ENCODE data around the gene WDR6.

Gene WDR6

DNA sequence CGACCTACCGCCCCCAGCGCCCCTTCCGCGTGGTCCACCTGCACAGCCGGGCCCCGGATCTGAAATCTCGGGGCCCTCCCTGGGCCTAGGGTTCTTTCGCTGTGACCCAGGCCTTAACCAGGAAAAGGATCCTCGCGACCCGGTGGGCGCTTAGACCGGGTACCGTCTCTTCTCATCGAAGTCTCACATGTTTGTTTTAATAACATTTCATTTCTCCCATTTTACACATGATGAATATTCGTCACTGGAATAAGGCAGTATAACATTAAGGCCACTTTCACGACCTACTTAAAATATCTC, 11.5 kb downstream of the WDR6 start:
- Histone ChIP-seq H3K27ac (ENCODE audit: low read length) (peak overlapping the region; percentile 64), H3K4me2 (ENCODE audit: insufficient read depth, low read length) (peak overlapping the region; percentile 95), H3K36me3 (ENCODE audit: insufficient read depth, low read length) (peaks cover 48% of the 10 kb centered on the region), H3K27me3 (ENCODE audit: insufficient read depth, low read length, poor library complexity) (no peaks in the 10 kb centered on the region), H3K9ac (ENCODE audit: low read depth, low read length) (peak overlapping the region; percentile 64), H3K4me3 (ENCODE audit: low read depth in 1 of 2, low read length in 2 of 2) (peak overlapping the region; percentile 56 to 94; a peak in 3 of 4 replicates), H3K9me3 (ENCODE audit: insufficient read depth, low read length, severe bottlenecking) (no peaks in the 10 kb centered on the region), H2AFZ (ENCODE audit: low read depth, low read length) (peak overlapping the region; percentile 73), H4K20me1 (ENCODE audit: insufficient read depth, low read length) (peaks cover 43% of the 10 kb centered on the region), H3K4me1 (ENCODE audit: insufficient read depth, low read length) (peaks cover 50% of the 10 kb centered on the region), H3K79me2 (ENCODE audit: insufficient read depth, low read length) (peaks cover 41% of the 10 kb centered on the region)
- DNase-seq (no peak), ATAC-seq (ENCODE audit: insufficient read depth, low read depth) (no peak)
- no peak for TF ChIP-seq EZH2 (IDR thresholded peaks at IDR 0.05; ENCODE audit: borderline replicate concordance, low read depth, low read length, severe bottlenecking)
- TF ChIP-seq, protein P1, sequence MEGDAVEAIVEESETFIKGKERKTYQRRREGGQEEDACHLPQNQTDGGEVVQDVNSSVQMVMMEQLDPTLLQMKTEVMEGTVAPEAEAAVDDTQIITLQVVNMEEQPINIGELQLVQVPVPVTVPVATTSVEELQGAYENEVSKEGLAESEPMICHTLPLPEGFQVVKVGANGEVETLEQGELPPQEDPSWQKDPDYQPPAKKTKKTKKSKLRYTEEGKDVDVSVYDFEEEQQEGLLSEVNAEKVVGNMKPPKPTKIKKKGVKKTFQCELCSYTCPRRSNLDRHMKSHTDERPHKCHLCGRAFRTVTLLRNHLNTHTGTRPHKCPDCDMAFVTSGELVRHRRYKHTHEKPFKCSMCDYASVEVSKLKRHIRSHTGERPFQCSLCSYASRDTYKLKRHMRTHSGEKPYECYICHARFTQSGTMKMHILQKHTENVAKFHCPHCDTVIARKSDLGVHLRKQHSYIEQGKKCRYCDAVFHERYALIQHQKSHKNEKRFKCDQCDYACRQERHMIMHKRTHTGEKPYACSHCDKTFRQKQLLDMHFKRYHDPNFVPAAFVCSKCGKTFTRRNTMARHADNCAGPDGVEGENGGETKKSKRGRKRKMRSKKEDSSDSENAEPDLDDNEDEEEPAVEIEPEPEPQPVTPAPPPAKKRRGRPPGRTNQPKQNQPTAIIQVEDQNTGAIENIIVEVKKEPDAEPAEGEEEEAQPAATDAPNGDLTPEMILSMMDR (IDR thresholded peaks at IDR 0.05; ENCODE audit: borderline replicate concordance, extremely low read depth, low read length, poor library complexity, severe bottlenecking) = no peak

DNA sequence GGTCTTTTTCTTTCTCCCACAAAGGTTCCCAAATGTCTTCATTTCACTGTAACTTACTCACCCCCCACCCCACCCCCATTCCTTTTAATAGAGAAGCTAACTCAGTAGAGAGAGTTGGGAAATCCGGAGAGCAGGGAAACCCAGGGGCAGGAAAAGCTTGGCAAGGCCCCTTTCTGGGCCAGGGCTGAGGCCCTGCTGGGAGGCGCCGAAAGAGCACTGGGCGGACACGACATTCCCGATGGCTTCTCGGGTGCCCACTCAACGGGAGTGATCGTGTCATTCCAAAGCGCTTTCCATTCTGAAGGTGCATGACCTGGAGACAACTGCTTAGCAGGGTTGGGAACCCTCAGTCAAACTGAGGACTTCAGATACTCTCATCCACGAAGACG, 12.7 kb downstream of the WDR6 start:
- Histone ChIP-seq H3K4me3 (ENCODE audit: low read depth in 1 of 2, low read length in 2 of 2) (peak overlapping the region; percentile 51 to 94; a peak in 3 of 4 replicates), H2AFZ (ENCODE audit: low read depth, low read length) (peak overlapping the region; percentile 80; the same call in 1 of the 2 replicates), H3K4me1 (ENCODE audit: insufficient read depth, low read length) (peaks cover 63% of the 10 kb centered on the region), H3K9ac (ENCODE audit: low read depth, low read length) (peak overlapping the region; percentile 96), H4K20me1 (ENCODE audit: insufficient read depth, low read length) (peaks cover 36% of the 10 kb centered on the region), H3K36me3 (ENCODE audit: insufficient read depth, low read length) (peaks cover 48% of the 10 kb centered on the region), H3K4me2 (ENCODE audit: insufficient read depth, low read length) (peak overlapping the region; percentile 95), H3K9me3 (ENCODE audit: insufficient read depth, low read length, severe bottlenecking) (no peaks in the 10 kb centered on the region), H3K27ac (ENCODE audit: low read length) (peak overlapping the region; percentile 99), H3K27me3 (ENCODE audit: insufficient read depth, low read length, poor library complexity) (no peaks in the 10 kb centered on the region), H3K79me2 (ENCODE audit: insufficient read depth, low read length) (peaks cover 48% of the 10 kb centered on the region)
- no peak for DNase-seq
- no peak for ATAC-seq (ENCODE audit: insufficient read depth, low read depth)
- no peak for TF ChIP-seq EZH2 (IDR thresholded peaks at IDR 0.05; ENCODE audit: borderline replicate concordance, low read depth, low read length, severe bottlenecking)
- TF ChIP-seq, protein P1 (IDR thresholded peaks at IDR 0.05; ENCODE audit: borderline replicate concordance, extremely low read depth, low read length, poor library complexity, severe bottlenecking) = no peak

- Histone ChIP-seq H3K27me3 (ENCODE audit: insufficient read depth, low read length, poor library complexity) (no peaks in the 10 kb centered on the region), H3K4me1 (ENCODE audit: insufficient read depth, low read length) (peaks cover 70% of the 10 kb centered on the region), H3K79me2 (ENCODE audit: insufficient read depth, low read length) (peaks cover 54% of the 10 kb centered on the region), H3K9me3 (ENCODE audit: insufficient read depth, low read length, severe bottlenecking) (no peaks in the 10 kb centered on the region), H3K4me3 (ENCODE audit: low read depth in 1 of 2, low read length in 2 of 2) (peak overlapping the region; percentile 51 to 94), H2AFZ (ENCODE audit: low read depth, low read length) (peak overlapping the region; percentile 80), H3K4me2 (ENCODE audit: insufficient read depth, low read length) (peak overlapping the region; percentile 95), H3K36me3 (ENCODE audit: insufficient read depth, low read length) (peaks cover 48% of the 10 kb centered on the region), H3K27ac (ENCODE audit: low read length) (peak overlapping the region; percentile 99), H4K20me1 (ENCODE audit: insufficient read depth, low read length) (peaks cover 35% of the 10 kb centered on the region), H3K9ac (ENCODE audit: low read depth, low read length) (peak overlapping the region; percentile 96)
- DNase-seq (peak; percentile 43), ATAC-seq (ENCODE audit: insufficient read depth, low read depth) (no peak)
- no peak for TF ChIP-seq EZH2 (IDR thresholded peaks at IDR 0.05; ENCODE audit: borderline replicate concordance, low read depth, low read length, severe bottlenecking)
Measured at GRCh38 chr3:49020330-49021212, 13.4 kb downstream of the WDR6 start.

DNA sequence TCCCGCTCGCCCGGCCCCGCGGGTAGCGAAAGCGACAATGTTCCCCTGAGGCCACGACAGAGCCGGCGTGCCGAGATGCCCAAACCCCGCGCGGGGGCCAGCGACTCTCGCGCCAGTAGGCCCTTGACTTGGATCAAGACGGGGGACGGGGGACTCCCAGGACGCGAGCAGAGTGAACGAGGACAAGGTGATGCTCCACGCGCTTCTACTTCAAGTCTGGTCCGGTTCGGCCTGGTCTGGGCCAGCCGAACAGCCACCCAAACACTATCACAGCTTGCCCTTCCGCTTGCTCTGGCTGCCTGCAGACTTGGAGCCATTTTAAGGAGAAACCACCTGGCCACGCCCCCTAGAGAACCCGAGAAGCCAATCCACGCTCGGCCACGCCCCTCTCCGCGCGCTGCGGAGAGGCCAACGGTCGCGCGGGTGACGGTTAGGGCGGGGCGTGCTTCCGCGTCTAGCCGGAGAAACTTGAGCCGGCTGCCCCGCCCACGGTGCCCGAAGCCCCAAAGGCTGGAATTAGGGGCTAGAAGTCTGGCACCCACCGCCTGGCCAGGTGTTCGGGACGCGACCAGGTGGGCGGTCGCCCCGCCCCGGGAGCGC, 14.1 kb downstream of the WDR6 start:
- H3K4me2 ChIP-seq (ENCODE audit: insufficient read depth, low read length) = peak overlapping the region; percentile 95
- H4K20me1 ChIP-seq (ENCODE audit: insufficient read depth, low read length) = peaks cover 33% of the 10 kb centered on the region; the same call in 1 of the 2 replicates
- H3K9me3 ChIP-seq (ENCODE audit: insufficient read depth, low read length, severe bottlenecking) = no peaks in the 10 kb centered on the region
- DNase-seq (peak; percentile 99), ATAC-seq (ENCODE audit: insufficient read depth, low read depth) (peak; percentile 57)
- H3K4me3 ChIP-seq (ENCODE audit: low read depth in 1 of 2, low read length in 2 of 2) = peak overlapping the region; percentile 51 to 94
- H3K9ac ChIP-seq (ENCODE audit: low read depth, low read length) = peak overlapping the region; percentile 96
- H3K27me3 ChIP-seq (ENCODE audit: insufficient read depth, low read length, poor library complexity) = no peaks in the 10 kb centered on the region
- H2AFZ ChIP-seq (ENCODE audit: low read depth, low read length) = peak overlapping the region; percentile 85
- peak overlapping the region; percentile 99 for H3K27ac ChIP-seq (ENCODE audit: low read length)
- no peak for TF ChIP-seq EZH2 (IDR thresholded peaks at IDR 0.05; ENCODE audit: borderline replicate concordance, low read depth, low read length, severe bottlenecking)
- TF ChIP-seq, protein P1 (IDR thresholded peaks at IDR 0.05; ENCODE audit: borderline replicate concordance, extremely low read depth, low read length, poor library complexity, severe bottlenecking) = no peak
- peaks cover 62% of the 10 kb centered on the region for H3K79me2 ChIP-seq (ENCODE audit: insufficient read depth, low read length)
- H3K4me1 ChIP-seq (ENCODE audit: insufficient read depth, low read length) = peaks cover 77% of the 10 kb centered on the region
- H3K36me3 ChIP-seq (ENCODE audit: insufficient read depth, low read length) = peaks cover 48% of the 10 kb centered on the region
